ENCODE data around the gene CRYBB3.

GRCh38 chr22:25176799-25177198, 22.9 kb upstream of the CRYBB3 start:
- TF ChIP-seq USF2 (IDR thresholded peaks at IDR 0.05; ENCODE audit: borderline replicate concordance, low read depth, low read length) (no peak), ELK1 (IDR thresholded peaks at IDR 0.05; ENCODE audit: low read depth, low read length) (no peak)

All from GM12878 (cell line).